MM.1S (cell line): ENCODE results near the gene NCLN.

Experiments used
- CTCF ChIP-seq: fragments of 300-600 bp; sonication (generic); IDR thresholded peaks from 2 replicates; pipeline ENCODE4 v1.5.1; 2016; ENCODE audit warnings: antibody characterized with exemption, low read length, mixed read lengths
- EZH2 ChIP-seq: fragments of 300-600 bp; sonication (generic); optimal IDR thresholded peaks from 2 replicates; pipeline ENCODE3; 2017; ENCODE audit warnings: low read depth, mild to moderate bottlenecking, antibody characterized with exemption, low read length, mixed read lengths
- EZH2phosphoT487 ChIP-seq: fragments of 300-600 bp; sonication (generic); IDR thresholded peaks from 2 replicates; pipeline ENCODE4 v1.6.1; 2018; ENCODE audit warnings: antibody characterized with exemption, low read length

- TF ChIP-seq EZH2phosphoT487 (no peak), CTCF (no peak), EZH2 (no peak)
These were observed 28.5 kb upstream of the NCLN start for GRCh38 chr19:3157096-3157845.
